HG02678 (cell line): ENCODE results near the gene L2HGDH.
"Not testable (repeated sequence)": the region's sequence is repeated elsewhere in the genome, so short reads cannot be mapped to it uniquely, and the experiment has no call there.

Experiments
- ATAC-seq: cut with Tn5 transposase; IDR thresholded peaks from one replicate; pipeline ENCODE4 v1.9.1; 2021; ENCODE audit warnings: mild to moderate bottlenecking, moderate library complexity; ENCODE audit not compliant: unreplicated experiment

The L2HGDH gene

DNA sequence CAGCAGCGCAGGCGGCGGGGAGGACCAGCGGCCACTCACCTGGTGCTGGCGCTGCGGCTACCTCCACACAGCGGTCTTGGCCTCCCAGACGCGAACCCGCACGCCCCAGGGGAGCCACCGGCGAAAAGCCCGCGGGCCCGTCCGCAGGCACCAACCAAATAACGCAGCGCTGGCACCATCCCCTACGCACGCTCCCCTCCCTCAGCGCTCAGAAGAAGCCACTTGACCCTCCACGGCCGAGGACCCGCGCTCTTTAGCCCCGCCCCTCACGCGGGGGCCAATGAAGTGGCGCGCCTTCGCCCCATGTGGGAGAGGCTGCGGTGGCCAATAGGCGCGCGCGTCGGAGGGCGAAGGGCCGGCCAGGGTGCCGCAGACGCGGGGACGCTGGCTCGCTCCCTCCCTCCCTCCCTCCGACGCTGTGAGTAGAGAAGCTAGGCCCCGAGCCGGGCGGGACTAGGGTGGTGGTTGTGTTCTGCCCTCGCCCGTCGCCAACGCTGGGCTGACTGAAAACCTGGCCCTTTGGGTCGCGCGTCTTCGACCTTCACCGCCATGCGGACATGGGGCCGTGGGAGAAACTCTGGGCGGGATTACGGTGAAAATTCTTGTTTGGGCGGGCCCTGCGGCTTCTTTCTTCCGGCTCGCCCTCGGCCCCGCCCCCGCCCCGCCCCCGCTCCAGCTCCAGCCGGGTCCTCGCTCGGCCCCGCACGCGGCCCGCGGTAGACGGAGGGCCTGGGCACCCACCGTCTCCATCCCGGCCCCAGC lies at the start of gene L2HGDH, which contains the start of gene DMAC2L:
Gene L2HGDH (minus strand): TSS at position 258 of the 762 bp plus-strand sequence. CDS start 79 bp downstream, at position 179.
Gene DMAC2L (plus strand): TSS at position 353 of the 762 bp plus-strand sequence. CDS start 9,164 bp downstream, outside the sequence.
- ATAC-seq = peak; percentile 93

DNA sequence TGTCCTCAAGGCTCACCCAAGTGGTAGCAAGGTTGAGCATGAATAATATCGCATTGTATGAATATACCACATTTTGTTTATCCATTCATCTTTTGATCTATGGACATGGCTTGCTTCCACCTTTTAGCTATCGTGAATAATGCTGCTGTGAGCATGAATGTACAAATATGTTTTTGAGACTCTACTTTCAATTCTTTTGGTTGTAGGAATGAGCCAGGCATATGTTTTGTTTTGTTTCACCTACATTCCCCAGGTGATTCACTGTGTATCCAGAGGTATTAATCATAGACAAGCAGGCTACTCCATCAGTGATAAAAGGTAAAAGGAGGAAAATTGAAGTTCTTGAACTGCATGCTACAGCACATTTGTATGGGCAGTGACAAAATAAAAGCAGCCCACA lies 48.8 kb upstream of the L2HGDH start:
- no peak for ATAC-seq

DNA sequence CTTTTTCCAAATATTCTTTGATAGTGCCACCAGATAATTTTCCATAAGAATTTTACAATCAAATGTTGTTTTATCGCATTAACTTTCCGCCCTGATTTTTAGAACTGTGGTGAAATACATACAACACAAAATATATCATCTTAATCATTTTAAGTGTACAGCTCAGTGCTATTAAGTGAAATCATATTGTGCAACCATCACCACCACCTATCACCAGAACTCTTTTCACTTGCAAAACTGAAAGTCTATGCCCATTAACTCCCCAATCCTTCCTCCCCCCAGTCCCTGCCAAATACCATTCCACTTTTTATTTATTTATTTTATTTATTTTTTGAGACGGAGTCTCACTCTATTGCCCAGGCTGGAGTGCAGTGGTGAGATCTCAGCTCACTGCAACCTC lies 48.1 kb upstream of the L2HGDH start:
- no peak for ATAC-seq

DNA sequence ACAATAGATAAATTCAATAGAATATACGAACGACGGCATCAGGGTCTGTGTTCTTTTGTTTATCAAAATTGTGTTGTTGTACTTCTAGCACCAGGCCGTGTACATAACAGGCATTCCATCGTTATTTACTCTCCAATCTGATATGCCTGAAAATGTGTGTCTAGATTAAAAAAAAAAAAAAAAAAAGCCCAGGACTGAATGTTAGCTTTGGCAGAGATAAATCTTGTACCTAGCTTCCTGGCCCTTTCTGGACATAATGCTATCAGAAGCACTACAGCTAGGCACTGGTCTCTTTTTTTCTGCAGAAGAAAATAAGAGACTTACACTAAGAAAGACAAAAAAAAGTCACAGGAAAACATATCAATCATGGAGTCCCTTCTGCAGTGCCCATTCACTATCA lies 47.6 kb upstream of the L2HGDH start:
- ATAC-seq = no peak

DNA sequence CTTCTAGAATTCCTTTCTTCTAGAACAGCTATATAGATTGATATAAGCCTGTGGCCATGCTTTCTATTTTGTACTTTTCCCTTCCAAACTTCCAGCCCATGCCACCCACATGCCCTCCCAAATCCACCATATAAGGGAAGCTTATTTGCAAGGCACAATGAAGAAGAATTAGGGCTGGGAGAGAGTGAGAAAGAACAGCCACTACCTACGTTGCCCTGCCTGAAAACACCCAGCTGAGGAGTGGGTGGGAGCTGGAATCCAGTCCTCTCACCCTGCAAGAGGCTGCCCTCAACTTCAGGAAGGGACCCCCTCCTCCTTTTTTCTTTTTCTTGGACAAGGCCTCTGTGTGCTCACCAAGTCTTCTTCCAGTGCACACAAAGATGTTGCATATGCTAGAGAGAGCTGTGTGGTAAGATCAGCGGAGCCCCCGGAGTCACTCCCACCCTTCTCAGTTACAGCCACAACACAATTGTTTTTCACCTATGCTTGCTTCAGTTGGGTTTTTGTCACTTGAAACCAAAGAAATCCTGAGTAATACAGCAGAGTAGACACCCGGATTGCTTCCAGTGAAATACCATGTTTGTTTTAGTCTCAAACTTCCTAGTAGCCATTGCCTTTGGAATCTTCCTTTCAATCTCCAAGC lies 45.8 kb upstream of the L2HGDH start:
- no peak for ATAC-seq

DNA sequence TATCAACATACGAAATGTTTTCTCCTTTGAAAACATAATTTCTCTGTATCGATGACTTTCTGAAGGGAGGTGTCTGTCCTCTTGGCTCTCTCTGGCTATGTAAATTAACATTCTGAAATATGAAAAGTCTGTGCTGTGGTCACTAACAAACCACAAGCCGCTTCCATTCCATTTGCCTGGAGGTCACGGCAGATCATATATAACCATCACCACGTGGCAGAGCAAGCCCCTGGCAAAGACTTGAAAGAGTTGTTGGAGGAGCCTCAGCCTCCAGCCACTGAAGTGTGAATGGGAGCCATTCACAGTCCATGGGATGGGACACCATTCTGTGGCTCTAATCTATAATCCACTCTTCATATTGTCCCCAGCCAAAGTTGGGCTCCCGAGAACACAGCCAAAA lies 45.1 kb upstream of the L2HGDH start:
- ATAC-seq = no peak

DNA sequence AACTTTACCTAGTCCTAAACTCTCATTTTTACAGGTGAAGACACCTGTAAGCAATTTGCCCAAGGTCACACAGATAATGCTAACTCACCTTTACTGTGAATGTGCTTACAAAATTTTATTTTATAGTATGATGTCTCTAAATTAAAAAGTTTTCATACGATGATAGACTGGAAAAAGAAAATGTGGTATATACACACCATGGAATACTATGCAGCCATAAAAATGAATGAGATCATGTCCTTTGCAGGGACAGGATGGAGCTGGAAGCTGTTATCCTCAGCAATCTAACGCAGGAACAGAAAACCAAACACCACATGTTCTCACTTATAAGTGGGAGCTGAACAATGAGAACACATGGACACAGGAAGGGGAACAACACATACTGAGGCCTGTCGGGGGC lies 44.3 kb upstream of the L2HGDH start:
- not testable (repeated sequence) for ATAC-seq

DNA sequence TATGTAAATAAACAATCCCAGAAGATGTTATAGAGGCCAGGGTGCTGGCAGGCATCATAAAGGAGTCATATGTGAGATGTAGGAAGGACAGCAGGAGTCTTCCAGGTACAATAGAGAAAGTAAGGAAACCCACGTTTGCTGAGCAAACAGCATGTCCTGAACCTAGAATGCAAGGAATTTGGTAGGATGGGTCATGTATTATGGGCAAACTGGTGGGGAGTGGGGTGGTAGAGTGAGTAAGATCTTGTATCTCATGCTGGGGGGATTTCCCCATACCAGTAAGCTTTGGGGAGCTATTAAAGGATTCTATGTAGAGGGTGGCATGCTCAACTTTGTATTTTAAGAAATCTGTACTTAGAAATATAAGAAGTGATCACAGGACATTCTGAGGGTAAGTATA lies 43.7 kb upstream of the L2HGDH start:
- ATAC-seq = no peak

DNA sequence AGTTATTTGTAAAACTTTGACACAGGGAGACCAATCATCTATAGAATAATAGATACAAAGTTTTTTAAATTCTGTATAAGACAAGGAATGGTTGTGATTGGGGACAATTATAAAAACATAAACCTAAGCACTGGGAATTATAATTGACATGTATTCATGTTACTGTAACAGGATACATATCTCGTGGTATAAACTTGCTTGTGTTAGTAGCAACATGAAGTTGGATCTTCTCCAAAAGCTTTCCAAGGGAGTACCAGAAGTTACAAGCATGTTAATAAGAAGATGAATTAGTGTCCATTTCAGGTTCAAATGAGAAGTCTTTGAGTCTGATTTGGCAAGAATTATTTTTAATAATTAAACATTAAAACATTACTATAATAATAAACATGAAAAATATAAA lies 42.5 kb upstream of the L2HGDH start:
- ATAC-seq = no peak

DNA sequence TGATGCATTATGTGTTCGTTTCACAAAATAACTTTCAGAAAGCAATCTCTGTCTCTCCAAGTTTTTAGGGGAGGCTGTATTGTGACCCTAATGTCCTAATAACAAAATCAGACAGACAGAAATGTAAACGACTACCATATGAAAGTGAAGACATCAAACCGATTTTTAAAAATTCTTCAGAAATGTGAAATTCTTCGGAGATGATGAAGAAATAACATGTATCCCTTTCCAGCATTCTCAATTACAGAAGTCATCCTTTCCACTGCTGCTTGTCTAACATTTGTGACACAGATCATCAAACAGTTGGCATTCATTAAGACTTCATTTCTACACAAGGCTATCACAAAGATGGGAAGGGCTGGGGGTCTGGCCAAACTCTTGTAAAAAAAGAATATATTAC lies 41.1 kb upstream of the L2HGDH start:
- no peak for ATAC-seq

DNA sequence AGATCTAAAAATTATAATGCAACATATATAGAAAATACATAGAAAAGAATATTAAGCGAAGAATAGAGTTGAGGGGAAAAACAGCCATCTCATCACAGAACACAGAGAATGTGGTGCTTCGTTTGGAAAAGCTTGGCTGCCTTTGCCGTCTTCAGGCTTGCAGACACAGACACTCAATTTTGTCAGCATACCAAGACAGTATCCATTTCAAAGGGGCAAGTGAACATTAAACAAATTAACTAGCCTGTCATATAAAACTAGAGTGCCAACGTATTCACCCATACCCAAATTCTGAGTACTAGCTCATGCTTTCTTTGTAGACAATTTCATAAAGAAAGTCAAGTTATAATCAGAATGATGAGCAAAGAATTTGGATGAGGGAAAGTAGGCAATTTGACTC lies 40.6 kb upstream of the L2HGDH start:
- no peak for ATAC-seq

DNA sequence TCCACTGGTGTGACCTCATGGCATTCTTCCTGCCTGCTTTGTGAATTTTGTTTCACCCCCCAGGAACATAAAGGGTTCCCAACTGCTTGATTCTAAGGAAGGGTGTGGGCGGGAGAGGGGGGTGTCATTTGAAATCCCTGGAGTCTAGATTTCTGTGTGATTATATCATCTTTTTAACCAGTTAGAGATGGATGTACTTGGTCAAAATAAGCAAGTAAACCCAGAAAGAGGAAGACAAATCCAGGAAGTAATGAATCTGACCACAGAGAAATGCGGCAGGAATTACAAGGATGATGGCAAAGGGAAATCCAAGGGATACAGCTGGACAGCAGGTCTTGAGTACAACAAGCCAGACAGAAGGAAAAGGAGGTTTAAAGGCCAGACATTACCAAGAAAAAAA lies 38.9 kb upstream of the L2HGDH start:
- ATAC-seq = no peak

DNA sequence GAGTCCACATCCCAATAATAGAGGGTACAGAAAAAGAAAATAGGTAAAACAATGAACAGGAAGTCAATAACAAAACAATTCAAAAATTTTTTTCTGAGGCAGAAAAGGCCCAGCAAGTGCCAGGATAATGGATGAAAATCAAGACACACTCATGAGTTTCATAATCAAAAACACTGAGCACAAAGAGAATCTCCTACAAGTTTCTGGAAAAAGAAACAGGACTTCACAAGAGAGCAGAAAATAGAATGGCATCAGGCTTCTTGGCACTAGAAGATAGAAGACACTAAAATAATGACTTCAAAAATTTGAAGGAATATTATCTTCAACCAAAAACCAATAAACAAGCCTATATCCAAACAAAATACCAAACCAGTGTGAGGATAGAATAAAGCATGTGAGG lies 36.9 kb upstream of the L2HGDH start:
- ATAC-seq = no peak

DNA sequence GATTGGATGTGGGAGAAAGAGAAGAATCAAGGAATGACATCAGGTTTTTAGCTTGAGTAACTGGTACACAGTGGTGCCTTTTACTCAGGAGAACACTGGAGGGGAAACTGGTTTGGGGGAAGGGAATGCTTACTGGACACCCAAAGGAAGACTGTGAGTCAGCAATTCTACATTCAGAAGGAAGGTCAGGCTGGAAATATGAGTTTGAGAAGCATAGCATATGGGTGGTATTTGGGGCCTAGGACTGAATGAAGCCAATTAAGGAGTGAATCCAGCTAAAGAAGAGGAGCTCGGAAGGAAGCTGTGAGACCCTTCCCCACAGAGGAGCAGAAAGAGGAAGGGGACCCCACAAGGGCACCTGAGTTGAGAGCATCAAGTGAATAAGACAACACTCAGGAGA lies 35.5 kb upstream of the L2HGDH start:
- ATAC-seq = no peak

DNA sequence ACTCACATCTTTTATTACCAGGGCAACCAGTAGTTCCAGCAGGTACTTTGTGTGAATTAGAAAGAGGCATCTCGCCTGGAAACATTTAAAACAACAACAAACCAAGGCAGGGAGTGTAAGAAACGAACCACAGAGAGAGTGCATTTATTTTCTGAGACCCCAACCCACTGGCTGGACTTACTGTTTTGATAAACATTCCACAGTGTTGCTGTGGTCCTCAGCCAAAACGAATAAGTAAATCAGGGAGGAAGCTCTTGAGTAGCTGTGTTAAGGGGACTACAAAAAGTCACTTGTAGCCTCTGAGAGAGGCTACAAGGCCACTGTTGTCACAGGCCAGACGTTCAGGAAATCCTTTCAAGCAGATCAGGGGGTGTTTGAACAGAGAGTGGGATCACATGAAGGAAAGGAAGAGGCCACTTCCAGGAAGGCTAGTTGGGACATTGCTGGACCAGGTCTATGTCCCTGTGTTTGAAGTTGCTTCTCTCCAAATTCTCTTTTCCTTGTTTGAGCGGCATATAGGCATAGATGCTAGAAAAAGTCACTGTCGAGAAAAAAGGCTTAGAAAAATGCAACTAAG lies 33.9 kb upstream of the L2HGDH start:
- no peak for ATAC-seq

DNA sequence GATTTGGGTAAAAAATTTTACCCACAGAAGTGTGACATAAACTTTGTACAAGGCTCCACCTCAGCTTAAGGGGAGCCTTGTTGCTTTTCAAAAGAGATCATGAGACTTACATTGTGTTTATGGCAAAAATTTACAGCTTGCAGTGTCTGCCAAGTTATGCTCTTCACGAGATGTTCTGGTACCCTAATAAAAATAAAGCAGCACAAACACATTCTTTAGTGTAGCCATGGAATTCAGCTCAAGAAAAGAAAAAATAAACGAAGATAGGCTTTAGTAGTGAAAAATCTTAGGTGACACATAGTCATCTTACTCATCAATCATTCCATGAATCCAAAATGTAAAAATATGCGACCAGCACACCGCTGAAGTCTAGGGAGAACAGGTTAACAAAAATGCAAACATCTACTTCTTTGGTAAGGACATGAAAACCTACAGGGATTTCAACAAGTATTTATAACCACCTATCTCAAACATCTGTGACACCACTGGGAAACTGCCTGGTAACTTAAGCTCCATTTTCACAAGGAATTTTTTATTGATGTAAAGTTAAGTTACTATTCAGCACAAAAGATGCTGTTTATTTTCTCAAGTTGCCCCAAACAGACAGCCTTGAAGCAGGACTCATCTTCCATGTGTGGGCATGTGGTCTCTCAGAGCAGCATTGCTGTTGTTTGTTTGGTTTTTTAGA lies 33.0 kb upstream of the L2HGDH start:
- no peak for ATAC-seq

DNA sequence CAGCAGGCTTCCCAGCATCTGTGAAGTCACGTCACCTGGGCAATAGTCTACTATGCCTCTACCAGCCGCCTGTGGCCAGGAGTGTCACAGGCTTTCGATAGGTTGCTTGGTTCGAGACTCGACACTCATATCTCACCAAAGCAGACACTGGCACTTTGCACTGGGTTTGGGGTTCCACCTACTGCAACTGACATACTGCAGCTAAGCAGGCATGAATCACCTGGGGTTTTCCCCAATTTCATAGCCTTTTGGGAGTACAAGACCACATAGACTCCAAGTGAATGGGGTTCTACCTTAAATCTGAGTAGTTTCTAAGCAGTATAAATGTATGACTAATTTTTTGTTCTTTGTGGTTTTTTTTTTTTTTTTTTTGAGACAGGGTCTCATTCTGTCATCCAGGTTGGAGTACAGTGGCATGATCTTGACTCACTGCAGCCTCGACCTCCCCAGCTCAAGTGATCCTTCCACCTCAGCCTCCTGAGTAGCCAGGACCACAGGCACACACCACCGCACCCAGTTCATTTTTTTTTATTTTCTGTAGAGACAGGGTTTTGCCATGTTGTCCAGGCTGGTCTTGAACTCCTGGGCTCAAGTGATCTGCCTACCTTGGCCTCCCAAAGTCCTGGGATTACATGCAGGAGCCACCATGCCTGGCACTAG lies 32.2 kb upstream of the L2HGDH start:
- peak; percentile 78 for ATAC-seq

DNA sequence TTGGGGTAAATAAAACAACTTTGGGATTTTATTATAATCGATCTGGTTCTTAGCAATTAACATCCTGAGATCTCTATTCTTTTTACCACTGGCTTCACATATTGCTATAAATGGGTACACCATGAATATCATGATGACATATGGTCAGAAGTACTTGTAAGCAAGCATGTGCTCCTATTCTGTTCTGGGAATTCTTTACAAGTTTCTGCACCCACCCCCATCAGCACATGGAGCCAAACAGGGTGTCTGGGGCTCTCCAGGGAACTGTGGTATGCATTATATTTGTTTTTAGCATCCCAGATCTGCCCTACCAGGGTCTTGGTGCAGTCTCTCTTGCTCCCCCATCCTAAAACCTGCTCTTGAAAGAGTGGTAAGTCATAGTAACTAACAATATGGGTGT lies 31.4 kb upstream of the L2HGDH start:
- ATAC-seq = no peak

DNA sequence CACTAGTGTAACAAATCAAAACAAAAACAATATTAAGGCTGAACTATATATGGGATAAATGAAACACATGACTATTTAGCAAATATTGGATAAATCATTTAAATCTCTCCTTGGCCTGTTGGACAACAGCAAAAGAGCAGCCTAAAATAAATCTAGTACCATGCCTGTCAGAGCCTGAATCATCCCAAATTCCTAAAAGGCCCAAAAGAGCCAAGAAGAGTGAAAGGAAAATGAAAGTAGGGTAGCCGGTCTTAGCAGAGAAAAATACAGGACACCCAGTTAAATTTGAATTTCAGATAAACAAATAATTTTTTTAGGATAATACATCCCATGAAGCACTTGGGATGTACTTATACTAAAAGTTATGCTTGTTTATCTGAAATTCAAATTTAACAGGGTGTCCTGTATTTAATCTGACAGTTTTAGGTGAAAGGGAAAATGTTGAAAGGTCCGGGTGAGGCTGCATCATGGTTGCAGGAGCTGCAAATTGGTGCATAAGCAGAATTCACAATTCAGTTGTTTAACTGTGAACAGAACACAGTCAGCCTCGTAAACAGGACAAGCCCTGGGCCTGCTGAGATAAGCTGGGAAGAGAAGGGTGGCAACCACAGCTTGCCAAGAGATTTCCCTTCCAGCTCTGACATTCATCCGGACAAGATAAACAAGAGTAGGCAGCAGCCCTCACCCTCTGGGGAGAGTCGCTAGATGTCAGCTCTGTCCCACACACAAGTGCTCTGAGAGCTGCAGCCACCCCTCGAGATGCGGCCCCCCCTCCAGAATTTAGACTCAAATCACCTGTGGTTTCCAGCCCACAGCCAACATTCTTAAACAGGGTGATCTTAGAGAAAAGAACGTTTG lies 30.4 kb upstream of the L2HGDH start:
- no peak for ATAC-seq

DNA sequence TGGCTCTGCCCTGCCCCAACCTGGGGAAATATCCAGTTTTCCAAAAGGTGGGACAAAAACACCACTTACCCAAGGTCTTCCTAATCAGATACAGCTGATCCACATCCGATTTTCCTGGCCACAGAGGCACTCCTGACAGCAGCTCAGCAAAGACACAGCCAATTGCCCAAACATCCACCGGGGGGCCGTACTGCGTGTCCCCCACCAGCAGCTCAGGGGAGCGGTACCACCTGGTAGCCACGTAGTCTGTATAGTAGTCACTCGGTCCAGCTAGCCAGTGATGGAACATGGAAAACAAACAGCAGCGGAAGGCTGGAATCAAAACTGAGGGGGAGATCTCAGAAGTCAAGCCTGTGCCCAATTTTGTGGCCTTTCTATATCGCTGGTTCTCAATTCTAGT lies 28.9 kb upstream of the L2HGDH start:
- no peak for ATAC-seq
